Stimulated activated CD8-positive, alpha-beta memory T cell treated with anti-CD3 and anti-CD28 coated beads, Interleukin-2, amount 100 ng/mL, for 48 hours (primary cell): ENCODE results near the gene CAMTA1.

Source experiments
- DNase-seq, 2 donors: peaks; one replicate each; pipeline ENCODE4 v3.0.0-alpha.2; 2020; ENCODE audit warnings: low read depth in 2 of 2

The CAMTA1 gene

GRCh38 chr1:7196036-7196911, 411.0 kb downstream of the CAMTA1 start:
- no peak for DNase-seq

GRCh38 chr1:7198664-7199063, 413.4 kb downstream of the CAMTA1 start:
- no peak for DNase-seq

- no peak for DNase-seq
Observed at GRCh38 chr1:7199077-7199779, 414.0 kb downstream of the CAMTA1 start.

- DNase-seq = peak in 1 of 2 donors; percentile 20
Observed at GRCh38 chr1:7207875-7208646, 422.8 kb downstream of the CAMTA1 start.

GRCh38 chr1:7208647-7209180, 423.5 kb downstream of the CAMTA1 start:
- no peak for DNase-seq

GRCh38 chr1:7209336-7209735, 424.1 kb downstream of the CAMTA1 start:
- DNase-seq = no peak

- DNase-seq = peak; percentile 5 to 13
Observed at GRCh38 chr1:7218210-7218832, 433.1 kb downstream of the CAMTA1 start.

- no peak for DNase-seq
Observed at GRCh38 chr1:7219031-7219430, 433.8 kb downstream of the CAMTA1 start.

GRCh38 chr1:7220007-7220406, 434.8 kb downstream of the CAMTA1 start:
- no peak for DNase-seq

GRCh38 chr1:7220712-7221252, 435.5 kb downstream of the CAMTA1 start:
- no peak for DNase-seq

- DNase-seq = no peak
Observed at GRCh38 chr1:7221826-7222694, 436.8 kb downstream of the CAMTA1 start.

GRCh38 chr1:7222695-7223015, 437.4 kb downstream of the CAMTA1 start:
- DNase-seq = no peak

GRCh38 chr1:7223334-7224080, 438.3 kb downstream of the CAMTA1 start:
- DNase-seq = no peak

GRCh38 chr1:7224081-7224534, 438.9 kb downstream of the CAMTA1 start:
- DNase-seq = no peak

GRCh38 chr1:7224644-7225043, 439.4 kb downstream of the CAMTA1 start:
- no peak for DNase-seq

- DNase-seq = no peak
Observed at GRCh38 chr1:7225711-7226505, 440.7 kb downstream of the CAMTA1 start.

GRCh38 chr1:7227654-7228053, 442.4 kb downstream of the CAMTA1 start:
- no peak for DNase-seq

- DNase-seq = no peak
Observed at GRCh38 chr1:7228252-7228961, 443.2 kb downstream of the CAMTA1 start.
